Measurements from ENCODE around the gene HOXB7. TPM values are rescaled to one million over a fixed set of nuclear protein-coding genes. Genes with fewer than 3 reads are reported as not detected.
A peak's percentile ranks its signal among the peaks of the same experiment; 100 is the strongest.

Gene HOXB7
- total RNA-seq, 2 donors from 2014 or later = not detected

GRCh38 chr17:48564188-48565021 is 46.4 kb downstream of the HOXB7 start:
- peaks cover 4% of the 10 kb centered on the region for H3K4me1 Mint-ChIP-seq
- peaks cover 2% of the 10 kb centered on the region for H3K4me1 ChIP-seq (ENCODE audit: control insufficient read depth, insufficient read depth, low read length)
- H3K9me3 ChIP-seq (ENCODE audit: control insufficient read depth, low read length) = peaks cover 13% of the 10 kb centered on the region
- H3K9ac ChIP-seq (ENCODE audit: extremely low read depth, low read length, poor library complexity, severe bottlenecking) = no peak overlapping the region
- H3K36me3 Mint-ChIP-seq (ENCODE audit: low read depth) = no peaks in the 10 kb centered on the region
- H3K4me3 ChIP-seq (ENCODE audit: low read length) = peak overlapping the region; percentile 71
- peaks cover 46% of the 10 kb centered on the region for H3K27me3 Mint-ChIP-seq (ENCODE audit: insufficient read depth)
- DNase-seq = peak; percentile 82
- H3K36me3 ChIP-seq (ENCODE audit: control insufficient read depth, insufficient read depth, low read length) = no peaks in the 10 kb centered on the region
- H3K27ac Mint-ChIP-seq = no peak overlapping the region
- H3K27me3 ChIP-seq (ENCODE audit: control insufficient read depth, insufficient read depth, low read length, poor library complexity, severe bottlenecking) = peaks cover 99% of the 10 kb centered on the region
- H3K27ac ChIP-seq (ENCODE audit: low read depth, low read length) = no peak overlapping the region
- TF ChIP-seq CTCF (conservative IDR thresholded peaks at IDR 0.05) = no peak
- WGBS, 2 experiments (ENCODE audit: insufficient coverage in 1 of 2, insufficient read length in 1 of 2) = 1% methylated on average over 16 to 73 of the region's 73 CpGs
- peak overlapping the region; percentile 13 for H3K4me3 Mint-ChIP-seq
- H3K9me3 Mint-ChIP-seq = no peaks in the 10 kb centered on the region

DNA sequence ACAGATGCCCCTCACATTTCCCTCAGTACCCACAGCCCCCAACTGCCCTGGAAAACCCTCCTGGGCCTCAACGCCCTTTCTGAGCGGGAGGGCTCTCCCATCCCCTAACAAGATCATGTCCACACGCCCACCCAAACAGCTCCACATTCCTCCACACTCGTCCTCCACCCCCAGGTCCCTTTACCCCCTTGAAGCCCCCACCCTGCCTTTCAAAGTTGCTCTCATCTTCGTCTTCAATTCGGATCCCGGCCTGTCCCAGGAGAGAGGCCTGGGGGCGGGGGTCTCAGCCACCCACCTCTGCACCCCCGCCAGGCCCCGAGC is 47.0 kb downstream of the HOXB7 start:
- peaks cover 2% of the 10 kb centered on the region for H3K4me1 ChIP-seq (ENCODE audit: control insufficient read depth, insufficient read depth, low read length)
- WGBS, 2 experiments (ENCODE audit: insufficient coverage in 1 of 2, insufficient read length in 1 of 2) = 0 to 7% methylated on average over 3 to 10 of the region's 10 CpGs
- peaks cover 99% of the 10 kb centered on the region for H3K27me3 ChIP-seq (ENCODE audit: control insufficient read depth, insufficient read depth, low read length, poor library complexity, severe bottlenecking)
- Mint-ChIP-seq H3K4me3 (no peak overlapping the region), H3K36me3 (ENCODE audit: low read depth) (no peaks in the 10 kb centered on the region), H3K9me3 (no peaks in the 10 kb centered on the region), H3K4me1 (peaks cover 4% of the 10 kb centered on the region), H3K27me3 (ENCODE audit: insufficient read depth) (peaks cover 52% of the 10 kb centered on the region), H3K27ac (no peak overlapping the region)
- H3K27ac ChIP-seq (ENCODE audit: low read depth, low read length) = no peak overlapping the region
- H3K36me3 ChIP-seq (ENCODE audit: control insufficient read depth, insufficient read depth, low read length) = no peaks in the 10 kb centered on the region
- H3K9ac ChIP-seq (ENCODE audit: extremely low read depth, low read length, poor library complexity, severe bottlenecking) = no peak overlapping the region
- DNase-seq = no peak
- H3K9me3 ChIP-seq (ENCODE audit: control insufficient read depth, low read length) = peaks cover 13% of the 10 kb centered on the region
- H3K4me3 ChIP-seq (ENCODE audit: low read length) = no peak overlapping the region
- TF ChIP-seq CTCF (conservative IDR thresholded peaks at IDR 0.05) = no peak

DNA sequence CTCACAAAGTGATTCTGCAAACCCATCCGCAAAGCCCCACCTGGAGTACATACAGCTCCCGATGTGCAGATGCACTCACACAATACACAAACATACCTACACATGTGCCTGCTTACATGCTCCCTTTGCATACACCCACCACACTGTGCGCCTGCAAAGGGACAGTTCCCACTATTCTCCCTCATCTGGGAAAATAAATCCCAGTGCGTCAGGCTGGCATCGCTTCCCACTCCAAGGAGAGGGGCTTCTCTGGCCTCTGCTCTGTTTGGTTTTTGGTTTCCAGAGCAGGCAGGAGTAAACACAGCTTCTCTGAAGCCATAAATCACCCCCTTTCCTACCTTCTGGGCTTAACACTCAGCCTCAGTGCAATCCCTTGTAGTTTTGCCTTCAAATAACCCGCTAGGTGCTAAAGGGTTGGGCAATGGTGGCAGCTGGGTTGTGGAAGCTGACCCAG is 47.4 kb downstream of the HOXB7 start:
- H3K4me1 ChIP-seq (ENCODE audit: control insufficient read depth, insufficient read depth, low read length) = peaks cover under 1% of the 10 kb centered on the region
- peaks cover 99% of the 10 kb centered on the region for H3K27me3 ChIP-seq (ENCODE audit: control insufficient read depth, insufficient read depth, low read length, poor library complexity, severe bottlenecking)
- no peak overlapping the region for H3K27ac ChIP-seq (ENCODE audit: low read depth, low read length)
- no peaks in the 10 kb centered on the region for H3K9me3 Mint-ChIP-seq
- peaks cover 13% of the 10 kb centered on the region for H3K9me3 ChIP-seq (ENCODE audit: control insufficient read depth, low read length)
- H3K4me3 ChIP-seq (ENCODE audit: low read length) = no peak overlapping the region
- no peak for TF ChIP-seq CTCF (conservative IDR thresholded peaks at IDR 0.05)
- no peak overlapping the region for H3K9ac ChIP-seq (ENCODE audit: extremely low read depth, low read length, poor library complexity, severe bottlenecking)
- 19 to 23% methylated on average over 4 to 6 of the region's 6 CpGs for WGBS, 2 experiments (ENCODE audit: insufficient coverage in 1 of 2, insufficient read length in 1 of 2)
- H3K36me3 Mint-ChIP-seq (ENCODE audit: low read depth) = no peaks in the 10 kb centered on the region
- H3K4me3 Mint-ChIP-seq = no peak overlapping the region
- no peaks in the 10 kb centered on the region for H3K36me3 ChIP-seq (ENCODE audit: control insufficient read depth, insufficient read depth, low read length)
- peaks cover 2% of the 10 kb centered on the region for H3K4me1 Mint-ChIP-seq
- no peak for DNase-seq
- peaks cover 56% of the 10 kb centered on the region for H3K27me3 Mint-ChIP-seq (ENCODE audit: insufficient read depth)
- no peak overlapping the region for H3K27ac Mint-ChIP-seq
